NCI-H1092 (cell line): ENCODE data around the gene GTPBP2.
A peak's percentile ranks its signal among the peaks of the same experiment; 100 is the strongest.
"Not testable (repeated sequence)": the region's sequence is repeated elsewhere in the genome, so short reads cannot be mapped to it uniquely, and the experiment has no call there.

ENCODE experiments used
- DNase-seq: peaks from one replicate; lab custom pipeline; 2025; lab: John Stamatoyannopoulos, UW

GTPBP2 gene, protein sequence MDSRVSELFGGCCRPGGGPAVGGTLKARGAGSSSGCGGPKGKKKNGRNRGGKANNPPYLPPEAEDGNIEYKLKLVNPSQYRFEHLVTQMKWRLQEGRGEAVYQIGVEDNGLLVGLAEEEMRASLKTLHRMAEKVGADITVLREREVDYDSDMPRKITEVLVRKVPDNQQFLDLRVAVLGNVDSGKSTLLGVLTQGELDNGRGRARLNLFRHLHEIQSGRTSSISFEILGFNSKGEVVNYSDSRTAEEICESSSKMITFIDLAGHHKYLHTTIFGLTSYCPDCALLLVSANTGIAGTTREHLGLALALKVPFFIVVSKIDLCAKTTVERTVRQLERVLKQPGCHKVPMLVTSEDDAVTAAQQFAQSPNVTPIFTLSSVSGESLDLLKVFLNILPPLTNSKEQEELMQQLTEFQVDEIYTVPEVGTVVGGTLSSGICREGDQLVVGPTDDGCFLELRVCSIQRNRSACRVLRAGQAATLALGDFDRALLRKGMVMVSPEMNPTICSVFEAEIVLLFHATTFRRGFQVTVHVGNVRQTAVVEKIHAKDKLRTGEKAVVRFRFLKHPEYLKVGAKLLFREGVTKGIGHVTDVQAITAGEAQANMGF

DNA sequence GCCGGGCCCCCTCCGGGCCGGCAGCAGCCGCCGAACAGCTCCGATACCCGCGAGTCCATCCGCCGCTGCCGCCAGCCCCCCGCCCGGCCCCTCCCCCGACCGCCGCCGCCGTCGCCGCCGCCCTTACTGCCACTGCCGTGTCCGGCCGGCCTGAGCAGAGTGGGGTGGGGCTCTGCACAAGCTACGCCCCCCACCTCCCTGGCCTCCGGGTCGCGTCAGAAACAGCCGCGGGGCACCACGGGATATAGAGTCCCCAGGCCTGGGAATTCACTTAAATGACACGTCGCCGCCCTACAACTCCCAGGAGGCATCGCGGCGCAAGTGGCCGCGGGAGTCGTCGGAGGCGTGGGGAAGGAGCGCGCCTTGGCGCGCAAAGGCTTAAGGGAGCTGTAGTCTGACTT lies at the start of gene GTPBP2:
GTPBP2 (minus strand) TSS at position 161 of the 401 bp plus-strand sequence; CDS start at position 59, 102 bp downstream.
- peak; percentile 100 for DNase-seq

DNA sequence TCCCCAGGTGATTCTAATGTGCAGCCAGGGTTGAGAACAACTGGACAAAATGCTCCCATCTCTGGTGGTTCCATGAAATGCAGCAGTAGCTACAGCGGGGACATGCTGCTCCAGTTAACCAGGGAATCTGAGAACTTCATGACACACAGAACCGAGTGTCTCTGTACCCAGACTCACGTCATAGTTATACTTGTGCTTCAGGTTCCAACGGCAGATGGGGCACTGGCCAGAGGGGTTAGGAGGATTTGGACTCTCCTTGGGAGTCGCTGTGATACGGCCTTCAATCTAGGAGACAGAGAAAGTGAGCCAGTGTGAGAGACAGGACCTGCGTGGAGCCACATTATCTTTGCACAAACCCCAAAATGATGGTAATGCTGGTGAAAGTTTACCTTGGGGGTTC lies 49.3 kb upstream of the GTPBP2 start:
- DNase-seq: no peak

DNA sequence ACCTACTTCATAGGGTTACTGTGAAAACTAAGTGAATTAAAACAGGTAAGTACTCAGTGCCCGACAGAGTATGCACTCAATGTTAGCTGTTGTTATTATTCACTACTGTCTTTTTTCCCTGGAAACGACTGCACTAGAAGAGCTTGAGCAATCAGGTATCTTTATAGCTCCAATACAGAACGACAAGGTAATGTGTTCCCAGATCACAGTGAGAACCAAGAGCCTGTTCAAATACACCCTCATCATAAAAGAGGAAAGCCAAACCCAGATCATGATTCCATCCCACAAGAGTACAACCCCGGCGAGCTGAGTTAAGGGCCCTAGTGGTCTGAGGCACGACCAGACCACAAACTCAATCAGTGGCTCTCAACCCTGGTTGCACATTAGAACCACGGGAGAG lies 48.7 kb upstream of the GTPBP2 start:
- DNase-seq: no peak

DNA sequence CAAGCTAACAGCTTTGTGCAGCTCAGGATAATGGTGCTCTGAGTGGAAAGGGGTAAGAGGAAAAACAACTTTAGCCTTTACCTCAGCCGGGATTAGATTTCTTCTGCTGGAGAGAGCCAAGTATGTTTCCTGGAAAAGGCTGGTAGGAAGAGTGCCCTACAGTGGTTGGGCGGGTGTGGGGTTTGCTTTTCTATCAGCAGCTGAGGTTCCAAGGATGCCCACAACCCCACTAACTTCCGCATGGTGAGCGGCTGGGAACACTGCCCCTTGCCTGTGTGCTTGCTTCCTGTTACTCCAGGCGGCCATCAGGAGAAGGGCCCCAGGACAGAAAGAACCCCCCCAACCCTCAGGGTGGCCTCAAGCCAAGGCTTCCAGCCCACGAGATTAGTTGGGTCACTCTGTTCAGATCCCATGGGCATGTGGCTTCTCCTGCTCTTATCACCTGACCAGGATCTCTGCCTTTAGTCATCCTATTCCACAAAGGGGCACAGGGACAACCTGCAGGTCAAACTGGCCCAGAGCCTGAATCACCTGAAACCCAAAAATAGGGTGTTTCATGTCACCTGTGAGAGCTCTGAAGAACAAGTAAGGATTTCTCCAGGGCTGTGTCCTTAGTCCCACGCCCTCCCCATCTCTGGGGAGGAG lies 48.0 kb upstream of the GTPBP2 start:
- DNase-seq: no peak

DNA sequence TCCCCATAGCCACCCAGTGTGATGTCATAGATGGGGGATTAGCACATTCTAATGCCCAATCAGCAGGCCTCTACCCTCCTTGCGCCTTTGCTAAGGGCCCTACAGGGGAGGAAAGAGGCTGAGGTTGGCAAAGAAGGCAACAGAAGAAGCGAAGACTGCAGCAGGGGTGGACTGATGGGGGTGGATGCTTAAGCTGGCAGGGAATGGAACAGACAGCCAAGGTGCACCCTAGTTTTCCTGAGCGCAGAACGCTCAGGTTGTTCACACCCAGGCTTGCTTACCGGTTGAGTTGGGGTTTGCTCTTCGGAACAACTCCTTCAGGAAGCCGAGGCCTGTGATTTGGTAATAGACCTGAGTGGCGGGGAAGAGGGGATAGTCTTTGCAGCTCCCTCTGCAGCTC lies 45.9 kb upstream of the GTPBP2 start:
- DNase-seq: no peak

DNA sequence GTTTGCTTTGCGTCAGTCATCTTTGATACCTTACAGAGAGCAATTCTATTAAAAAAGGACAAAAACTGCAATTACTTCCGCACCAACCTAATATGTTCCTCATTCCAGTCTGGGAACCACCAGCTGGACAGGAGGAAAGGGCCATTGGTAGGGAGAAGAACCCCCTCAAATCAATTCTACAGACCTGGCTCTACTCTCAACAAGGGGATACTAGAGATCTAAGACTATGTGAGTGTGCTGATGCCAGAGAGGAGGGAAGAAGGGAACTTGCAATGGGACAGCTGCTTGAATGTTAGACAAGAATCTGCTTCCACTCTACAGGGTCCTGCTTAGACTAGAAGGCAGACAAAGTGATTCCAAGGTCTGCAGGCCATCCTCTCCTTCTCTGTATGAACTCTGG lies 45.2 kb upstream of the GTPBP2 start:
- DNase-seq: no peak

DNA sequence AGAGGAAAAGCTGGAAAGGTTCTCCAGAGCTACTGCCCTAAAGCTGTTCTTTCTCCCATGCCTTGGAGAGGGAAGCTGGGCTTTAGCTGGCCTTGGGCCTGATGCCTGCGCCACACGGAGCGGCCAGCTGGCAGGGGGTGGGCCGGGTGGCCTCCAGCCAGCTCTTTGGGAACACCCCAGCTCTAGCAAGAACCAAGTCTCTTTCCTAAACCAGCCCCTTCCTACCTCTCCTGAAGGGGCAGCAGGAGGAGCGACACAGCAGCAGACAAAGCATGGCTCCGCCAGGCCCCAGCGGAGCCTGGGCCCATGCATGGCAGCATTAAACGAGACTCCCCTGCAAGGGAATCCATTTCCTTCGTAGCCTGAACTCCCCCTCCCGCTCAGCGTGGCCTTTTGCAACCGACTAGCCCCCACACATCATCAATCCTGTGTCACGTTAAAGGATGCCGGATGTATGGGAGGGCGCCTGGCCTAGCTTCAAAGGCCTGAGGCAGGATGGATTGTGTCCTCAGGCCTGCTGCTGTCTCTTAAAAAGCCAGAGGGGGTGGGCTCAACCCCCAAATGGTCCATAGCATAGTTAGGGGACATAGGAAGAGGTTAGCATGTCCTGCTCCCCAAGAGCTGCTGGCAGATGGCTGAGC lies 44.5 kb upstream of the GTPBP2 start:
- DNase-seq: no peak

DNA sequence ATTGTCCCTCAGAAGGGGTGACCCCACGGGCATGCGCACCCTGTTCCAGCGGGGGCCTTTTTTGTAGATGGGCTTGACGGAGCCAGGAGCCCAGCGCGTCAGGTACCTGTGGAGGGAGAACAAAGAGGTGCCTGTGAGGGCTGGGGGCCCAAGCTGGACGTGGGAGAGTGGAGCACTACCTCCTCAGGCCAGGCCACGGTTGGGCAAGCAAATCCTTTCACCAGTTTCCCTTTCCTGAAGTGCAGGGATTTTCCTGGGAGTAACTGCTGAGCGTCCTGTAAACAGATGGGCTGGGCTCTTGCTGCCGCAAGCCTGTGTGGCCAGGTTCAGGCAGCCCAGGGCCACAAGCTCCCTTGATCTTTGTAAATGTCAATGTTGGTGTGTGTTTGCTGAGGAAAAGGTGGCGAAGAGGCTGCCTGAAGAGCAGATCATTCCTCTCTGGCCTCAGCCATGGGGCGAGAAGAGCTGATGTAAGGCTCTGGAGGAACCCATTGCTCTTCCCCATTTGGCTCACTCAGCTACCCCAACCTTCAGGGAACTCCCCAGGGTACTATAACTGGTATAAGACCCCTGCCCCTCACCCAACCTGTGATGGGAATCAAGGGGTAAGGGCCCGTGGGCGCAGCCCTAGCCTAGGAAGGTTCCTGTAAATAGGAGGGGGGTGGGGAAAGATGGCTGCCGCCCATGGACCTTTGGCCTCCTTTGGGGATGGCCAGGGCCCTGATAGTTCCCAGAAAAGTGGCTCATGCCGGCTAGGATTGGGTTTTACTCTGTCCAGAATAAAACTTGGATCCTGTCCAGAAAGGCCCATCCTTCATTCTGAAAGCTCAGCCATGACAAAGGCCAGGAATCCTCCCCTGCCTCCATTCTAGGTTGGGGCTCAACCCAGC lies 43.0 kb upstream of the GTPBP2 start:
- DNase-seq: no peak

DNA sequence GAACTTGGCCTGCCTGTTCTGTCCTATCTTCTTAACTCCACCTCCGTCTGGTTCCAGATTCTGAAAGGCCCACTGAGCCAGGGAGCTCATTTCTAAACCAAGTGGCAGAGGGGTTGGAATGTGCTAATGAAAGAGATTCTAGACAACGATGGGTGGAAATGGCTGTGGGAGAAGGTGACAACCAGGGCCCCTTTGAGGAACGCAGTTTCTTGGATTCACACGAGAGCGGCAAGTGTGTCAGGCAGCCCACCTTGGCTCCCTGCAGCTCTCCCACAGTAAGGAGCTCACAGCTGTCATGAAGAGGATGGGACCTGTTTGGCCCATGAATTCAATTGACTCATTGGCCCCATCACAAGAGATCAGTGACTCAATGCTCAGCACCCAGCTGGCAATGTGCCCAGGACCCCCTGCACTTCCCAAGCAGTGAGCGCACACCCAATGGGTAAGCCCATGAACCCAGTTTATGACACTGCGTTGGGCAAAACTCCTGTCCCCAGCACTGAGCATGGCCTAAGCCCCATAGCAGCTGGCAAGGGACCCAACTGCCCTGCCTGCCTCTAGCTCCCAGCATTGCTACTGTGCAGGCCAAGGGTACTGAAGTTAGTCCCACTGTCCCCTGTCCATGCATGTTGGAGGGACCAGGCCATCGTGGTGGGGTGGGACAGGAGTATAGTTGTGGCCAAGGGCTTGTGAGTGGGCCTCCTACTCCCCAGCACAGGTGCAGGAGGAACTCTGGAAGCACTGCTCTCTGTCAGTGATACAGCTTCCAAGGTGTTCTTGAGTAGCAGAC lies 42.1 kb upstream of the GTPBP2 start:
- no peak for DNase-seq

DNA sequence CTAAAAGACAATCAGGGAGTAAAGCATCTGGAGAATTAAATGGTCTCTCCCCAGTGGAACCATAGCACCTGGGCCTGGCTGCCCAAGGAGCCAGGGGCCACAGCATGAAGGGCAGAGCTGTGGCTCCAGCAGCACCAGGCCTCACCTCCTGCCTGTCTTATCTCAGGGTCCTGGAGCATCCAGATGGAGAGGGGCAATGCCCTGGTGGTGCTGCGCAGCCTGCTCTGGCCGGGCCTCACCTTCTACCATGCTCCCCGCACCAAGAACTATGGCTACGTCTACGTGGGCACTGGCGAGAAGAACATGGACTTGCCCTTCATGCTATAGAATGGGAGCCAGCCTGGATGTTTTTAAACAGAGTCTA lies 41.5 kb upstream of the GTPBP2 start:
- no peak for DNase-seq

DNA sequence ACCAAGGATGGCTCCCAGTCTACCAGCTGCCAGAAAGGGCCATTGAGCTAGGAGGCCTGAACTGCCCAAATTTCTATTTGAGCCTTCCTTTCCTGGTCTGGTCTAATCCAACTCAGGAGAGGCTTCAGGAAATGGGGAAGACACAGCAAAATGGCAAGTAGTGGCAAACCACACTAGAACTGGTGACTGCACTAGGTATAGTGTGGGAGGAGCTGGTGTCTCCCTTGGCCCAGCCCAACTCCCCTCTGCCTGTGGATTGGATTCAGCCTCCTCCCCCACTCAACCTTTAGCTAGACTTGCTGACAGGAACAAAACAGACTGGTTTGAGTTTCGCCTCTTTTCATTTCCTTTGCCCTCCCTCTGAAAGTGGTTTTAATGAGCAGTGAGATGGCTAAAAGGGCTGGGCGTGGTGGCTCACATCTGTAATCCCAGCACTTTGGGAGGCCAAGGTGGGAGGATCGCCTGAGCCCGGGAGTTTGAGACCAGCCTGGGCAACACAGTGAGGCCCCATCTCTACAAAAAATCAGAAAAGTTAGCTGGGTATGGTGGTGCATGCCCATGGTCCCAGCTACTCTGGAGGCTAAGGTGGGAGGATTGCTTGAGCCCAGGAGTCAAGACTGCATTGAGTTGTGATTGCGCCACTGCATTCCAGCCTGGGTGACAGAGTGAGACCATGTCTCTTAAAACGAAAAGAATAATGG lies 41.0 kb upstream of the GTPBP2 start:
- DNase-seq: no peak

DNA sequence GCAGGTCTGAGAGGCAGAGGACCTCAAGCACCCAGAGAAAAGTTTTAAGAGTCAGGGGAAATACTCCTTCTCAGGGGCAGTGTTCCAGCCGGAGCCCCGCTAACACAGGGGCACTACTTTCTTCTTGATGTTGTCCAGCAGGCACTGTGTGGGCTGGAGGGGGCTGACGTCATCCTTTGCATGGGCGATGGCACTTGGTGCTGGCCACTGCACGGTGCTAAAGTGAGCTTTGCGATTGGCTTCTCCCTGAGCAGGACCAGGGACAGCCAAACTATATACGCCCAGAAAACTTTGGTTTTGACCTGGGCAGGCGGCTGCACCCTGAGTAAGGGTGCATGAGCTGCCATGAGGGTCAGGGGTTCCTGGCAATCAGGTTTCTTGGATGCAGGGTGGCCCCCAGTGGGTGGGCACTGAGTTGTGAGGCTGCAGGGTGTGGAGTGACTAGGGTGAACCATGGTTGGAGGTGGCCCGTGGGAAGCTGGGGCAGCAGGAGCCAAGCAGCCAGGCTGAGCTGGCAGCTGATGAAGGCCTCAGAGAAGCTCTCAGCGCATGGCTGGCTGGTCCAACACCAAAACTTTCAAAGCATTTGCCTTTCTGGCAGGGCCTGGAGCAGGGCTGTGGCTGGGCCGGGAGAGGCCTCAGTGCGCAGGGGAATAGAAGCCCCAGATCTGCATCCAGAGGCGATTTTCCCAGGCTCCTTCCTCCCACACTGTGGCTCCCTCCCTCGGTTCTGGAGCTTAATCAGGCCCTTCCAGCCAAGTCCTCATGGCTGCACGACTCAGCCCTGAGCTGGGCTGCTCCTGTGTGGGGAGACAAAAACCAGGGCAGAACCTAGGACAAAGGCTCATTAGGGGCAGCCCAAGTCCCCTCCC lies 40.2 kb upstream of the GTPBP2 start:
- no peak for DNase-seq

DNA sequence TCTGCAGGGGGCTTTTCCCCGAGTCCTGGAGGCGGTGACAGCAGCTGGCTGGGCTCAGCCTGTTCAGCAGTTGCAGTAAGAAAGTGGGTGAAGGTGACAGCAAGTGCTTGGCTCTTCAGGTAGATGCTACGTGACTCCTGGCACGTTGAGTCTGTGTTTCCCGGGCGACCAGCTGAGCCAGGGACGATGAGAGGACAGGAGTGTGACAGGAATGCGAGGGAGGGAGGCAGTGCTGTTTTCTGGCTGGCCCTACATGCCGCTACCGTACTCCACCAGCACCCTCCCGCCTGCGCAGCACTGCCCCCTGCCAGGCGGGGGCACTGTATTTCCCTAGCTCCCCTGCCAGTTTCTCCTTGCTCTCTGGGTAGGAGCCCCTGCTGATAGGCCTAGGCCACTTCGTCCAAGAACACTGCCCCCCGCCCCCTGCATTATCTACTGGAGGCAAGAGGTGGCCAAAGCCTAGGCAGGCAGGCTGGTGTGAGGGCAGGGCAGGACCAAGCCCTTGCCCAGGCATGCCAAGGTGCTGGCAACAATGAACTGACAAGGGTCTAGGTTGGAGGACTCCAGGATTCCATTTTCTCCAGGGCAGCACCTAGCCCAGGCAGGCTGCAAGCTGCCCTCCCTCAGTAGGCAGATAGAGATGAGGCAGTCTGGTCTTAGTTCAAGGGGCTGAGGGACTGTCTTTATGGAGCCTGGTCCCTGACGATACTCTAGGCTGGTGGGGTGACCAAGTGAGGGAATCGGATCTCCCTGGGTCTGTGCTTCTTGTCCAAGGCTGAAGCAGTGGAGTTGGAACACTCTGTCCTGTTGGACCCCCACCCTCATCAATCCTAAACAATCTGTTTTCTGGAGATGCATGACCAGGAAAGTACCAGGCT lies 39.3 kb upstream of the GTPBP2 start:
- DNase-seq: peak; percentile 21

DNA sequence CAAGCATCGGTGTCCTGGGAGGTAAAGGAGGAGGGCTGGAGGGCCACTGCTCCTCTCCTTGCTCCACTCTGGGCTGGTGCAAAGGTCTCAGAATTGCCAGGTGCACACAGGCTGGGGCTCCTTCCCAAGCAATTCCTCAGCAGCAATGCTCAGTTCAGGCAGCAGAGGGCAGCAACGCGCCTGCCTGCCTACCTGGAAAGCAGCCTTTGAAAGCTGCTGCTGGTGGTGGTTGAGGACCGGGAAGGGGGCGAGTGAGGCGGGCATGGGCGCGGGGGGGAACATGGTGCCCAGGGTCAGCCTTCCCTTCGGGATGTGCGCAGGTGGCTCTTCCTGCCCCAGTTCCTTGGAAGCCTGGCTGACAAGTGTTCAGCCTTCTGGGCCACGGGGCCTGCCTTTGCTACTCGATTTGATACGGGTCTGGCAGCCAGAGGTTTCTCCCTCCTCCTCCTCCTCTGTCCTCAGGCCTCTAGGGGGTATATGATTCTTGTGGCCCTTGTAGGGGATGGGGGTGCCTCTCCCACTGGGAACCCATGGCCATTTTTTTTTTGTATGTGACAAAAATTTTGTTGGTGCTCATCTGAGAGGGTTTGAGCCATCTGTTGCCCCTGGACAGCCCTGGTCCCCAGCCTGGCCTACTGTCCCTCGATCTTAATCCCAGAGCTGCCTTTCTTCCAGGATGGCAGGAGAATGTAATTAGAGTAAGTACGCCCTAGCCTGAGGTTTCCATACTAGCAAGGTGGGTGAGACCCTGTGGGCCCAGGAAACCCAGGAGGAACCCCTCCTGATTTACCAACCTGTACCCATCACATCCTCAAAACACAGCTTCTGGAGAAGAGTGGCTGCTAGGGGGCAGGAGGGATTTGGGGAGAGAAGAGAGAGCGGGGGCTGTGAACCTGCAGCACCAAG lies 38.4 kb upstream of the GTPBP2 start:
- peak; percentile 80 for DNase-seq

DNA sequence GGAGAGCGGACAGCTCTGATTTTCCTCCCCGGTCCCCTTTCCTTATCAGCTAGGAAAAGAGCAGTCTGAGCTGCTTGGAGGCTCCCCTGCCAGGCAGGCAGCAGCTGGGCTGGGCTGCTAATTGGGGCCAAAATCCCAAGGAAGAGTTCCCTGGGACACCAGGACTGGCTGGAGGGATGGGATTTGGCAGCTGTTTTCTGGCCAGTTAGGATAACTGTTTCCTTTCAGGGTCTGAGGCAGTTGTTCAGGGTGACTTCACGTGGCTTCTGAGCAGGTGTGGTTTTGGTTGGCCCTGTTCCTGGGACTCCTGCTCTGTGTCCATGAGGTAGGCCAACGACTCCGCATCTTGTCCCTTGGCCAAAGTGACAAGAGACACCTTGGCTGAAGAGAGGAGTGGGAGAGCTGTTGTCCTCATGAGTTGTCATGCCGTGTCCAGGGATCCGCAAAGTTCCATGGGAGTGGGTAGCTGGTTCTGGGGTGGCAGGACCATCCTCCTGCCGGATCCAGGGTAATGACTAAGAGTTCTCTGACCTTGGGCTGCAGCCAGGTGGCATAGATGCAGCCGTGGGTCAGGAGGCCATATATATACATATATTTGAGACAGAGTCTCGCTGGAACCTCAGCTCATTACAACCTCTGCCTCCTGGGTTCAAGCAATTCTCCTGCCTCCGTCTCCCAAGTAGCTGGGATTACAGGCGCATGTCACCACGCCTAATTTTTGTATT lies 37.3 kb upstream of the GTPBP2 start:
- no peak for DNase-seq

DNA sequence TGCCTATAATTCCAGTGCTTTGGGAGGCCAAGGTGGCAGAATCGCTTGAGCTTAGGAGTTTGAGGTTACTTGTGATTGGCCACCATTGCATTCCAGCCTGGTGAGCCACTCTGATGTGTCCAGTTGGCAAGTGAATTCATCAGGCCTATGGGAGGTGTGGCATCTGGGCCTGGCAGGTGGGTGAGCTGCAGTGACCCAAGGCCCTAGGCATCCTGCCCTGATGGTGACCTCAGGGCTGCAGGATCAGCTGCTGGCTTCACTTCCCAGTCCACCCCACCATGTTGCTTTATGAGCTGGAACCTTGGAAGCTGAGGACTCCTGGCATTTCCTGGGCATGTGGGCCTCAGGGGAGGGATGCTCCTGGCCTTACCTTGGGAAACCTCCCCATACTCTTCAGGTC lies 36.3 kb upstream of the GTPBP2 start:
- DNase-seq: no peak

DNA sequence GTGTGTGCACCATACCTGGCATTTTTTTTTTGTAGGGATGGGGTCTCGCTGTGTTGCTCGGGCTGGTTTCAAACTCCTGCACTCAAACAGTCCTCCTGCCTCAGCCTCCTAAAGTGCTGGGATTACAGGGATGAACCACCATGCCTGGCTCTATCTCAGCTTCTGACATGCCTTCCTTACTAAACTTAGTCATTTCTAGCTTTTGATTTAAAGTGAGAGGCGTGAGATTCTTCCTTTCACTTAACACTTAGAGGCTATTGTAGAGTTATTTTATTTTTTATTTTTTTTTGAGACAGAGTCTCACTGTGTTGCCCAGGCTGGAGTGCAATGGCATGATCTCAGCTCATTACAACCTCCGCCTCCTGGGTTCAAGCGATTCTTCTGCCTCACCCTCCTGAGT lies 33.9 kb upstream of the GTPBP2 start:
- DNase-seq: not testable (repeated sequence)
